Measurements from ENCODE around the gene FAM118B.
A peak's percentile ranks its signal among the peaks of the same experiment; 100 is the strongest.

The FAM118B gene

GRCh38 chr11:126279191-126279590, 67.6 kb downstream of the FAM118B start:
- no peak for TF ChIP-seq CTCF (IDR thresholded peaks at IDR 0.05)
- no peak for TF ChIP-seq ZFX (IDR thresholded peaks at IDR 0.05; ENCODE audit: borderline replicate concordance)
- peak overlapping the region; percentile 99 for H3K27ac ChIP-seq

- no peak for TF ChIP-seq ZFX (IDR thresholded peaks at IDR 0.05; ENCODE audit: borderline replicate concordance)
- peak overlapping the region; percentile 99 for H3K27ac ChIP-seq
These were observed 69.0 kb downstream of the FAM118B start for GRCh38 chr11:126280595-126280994.

GRCh38 chr11:126281245-126281644, 69.7 kb downstream of the FAM118B start:
- peak overlapping the region; percentile 99 for H3K27ac ChIP-seq
- TF ChIP-seq CTCF (IDR thresholded peaks at IDR 0.05) (no peak), ZFX (IDR thresholded peaks at IDR 0.05; ENCODE audit: borderline replicate concordance) (no peak)

- peak overlapping the region; percentile 99 for H3K27ac ChIP-seq
These were observed 70.1 kb downstream of the FAM118B start for GRCh38 chr11:126281666-126282175.

GRCh38 chr11:126282361-126282735, 70.8 kb downstream of the FAM118B start:
- peak overlapping the region; percentile 99 for H3K27ac ChIP-seq
- TF ChIP-seq CTCF (IDR thresholded peaks at IDR 0.05) (no peak), ZFX (IDR thresholded peaks at IDR 0.05; ENCODE audit: borderline replicate concordance) (no peak)

More at GRCh38 chr11:126281666-126282175, 70.1 kb downstream of the FAM118B start:
- TF ChIP-seq CTCF (IDR thresholded peaks at IDR 0.05) (no peak), ZFX (IDR thresholded peaks at IDR 0.05; ENCODE audit: borderline replicate concordance) (no peak)

GRCh38 chr11:126282736-126283591, 71.4 kb downstream of the FAM118B start, which contains the start of gene TIRAP:
Gene TIRAP (plus strand): TSS chr11:126283093. CDS start chr11:126290895, 7,802 bp downstream.
- TF ChIP-seq CTCF (IDR thresholded peaks at IDR 0.05) (no peak), ZFX (IDR thresholded peaks at IDR 0.05; ENCODE audit: borderline replicate concordance) (no peak)
- H3K27ac ChIP-seq = peak within 1 kb of the TSS; percentile 99

GRCh38 chr11:126284829-126285228, 73.2 kb downstream of the FAM118B start:
- peak overlapping the region; percentile 99 for H3K27ac ChIP-seq
- TF ChIP-seq CTCF (IDR thresholded peaks at IDR 0.05) = no peak

All from 22Rv1 (cell line).